GM21786 (cell line): ENCODE measurements around the gene FLAD1.

Experiments
- ATAC-seq: cut with Tn5 transposase; IDR thresholded peaks from one replicate; pipeline ENCODE4 v1.9.1; 2021; ENCODE audit not compliant: unreplicated experiment

FLAD1 gene

GRCh38 chr1:155014709-155015508, 31.8 kb downstream of the FLAD1 start:
- no peak for ATAC-seq

DNA sequence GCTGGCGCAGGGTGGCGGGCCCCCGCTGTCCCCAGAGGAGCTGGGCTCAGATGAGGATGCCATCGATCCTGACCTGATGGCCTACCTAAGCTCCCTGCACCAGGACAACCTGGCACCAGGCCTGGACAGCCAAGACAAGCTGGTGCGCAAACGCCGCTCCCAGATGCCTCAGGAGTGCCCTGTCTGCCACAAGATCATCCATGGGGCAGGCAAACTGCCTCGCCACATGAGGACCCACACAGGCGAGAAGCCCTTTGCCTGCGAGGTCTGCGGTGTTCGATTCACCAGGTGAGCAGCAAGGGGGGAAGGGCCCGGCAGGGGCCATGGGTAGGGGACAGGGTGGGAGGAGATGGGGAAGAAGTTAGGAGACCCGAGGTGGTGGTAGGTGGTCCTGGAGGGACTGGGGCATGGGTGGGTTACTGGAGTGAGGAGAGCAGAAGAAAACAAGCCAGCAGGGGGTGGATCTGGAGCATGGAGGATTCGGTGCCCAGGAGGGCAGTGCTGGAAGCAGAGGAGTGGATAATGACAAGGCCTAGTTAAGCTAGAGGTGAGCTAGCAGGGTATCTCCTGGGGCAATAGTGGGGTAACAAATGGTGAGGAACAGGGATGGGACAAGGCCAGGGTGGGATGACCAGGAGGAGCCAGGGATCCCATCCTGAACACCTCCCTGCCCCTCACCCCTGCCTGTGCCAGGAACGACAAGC, 32.5 kb downstream of the FLAD1 start:
- no peak for ATAC-seq

DNA sequence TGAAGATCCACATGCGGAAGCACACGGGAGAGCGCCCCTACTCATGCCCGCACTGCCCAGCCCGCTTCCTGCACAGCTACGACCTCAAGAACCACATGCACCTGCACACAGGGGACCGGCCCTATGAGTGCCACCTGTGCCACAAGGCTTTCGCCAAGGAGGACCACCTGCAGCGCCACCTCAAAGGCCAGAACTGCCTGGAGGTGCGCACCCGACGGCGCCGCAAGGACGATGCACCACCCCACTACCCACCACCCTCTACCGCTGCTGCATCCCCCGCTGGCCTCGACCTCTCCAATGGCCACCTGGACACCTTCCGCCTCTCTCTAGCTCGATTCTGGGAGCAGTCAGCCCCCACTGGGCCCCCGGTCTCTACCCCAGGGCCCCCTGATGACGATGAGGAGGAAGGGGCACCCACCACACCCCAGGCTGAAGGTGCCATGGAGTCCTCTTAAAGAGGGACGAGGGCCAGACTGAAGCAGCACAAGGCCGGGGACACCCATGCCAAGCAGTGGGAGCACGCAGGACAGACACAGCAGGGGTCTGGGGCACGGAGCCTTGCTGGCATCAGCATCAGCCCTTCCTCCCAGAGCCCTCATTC, 33.2 kb downstream of the FLAD1 start:
- ATAC-seq, result no peak

DNA sequence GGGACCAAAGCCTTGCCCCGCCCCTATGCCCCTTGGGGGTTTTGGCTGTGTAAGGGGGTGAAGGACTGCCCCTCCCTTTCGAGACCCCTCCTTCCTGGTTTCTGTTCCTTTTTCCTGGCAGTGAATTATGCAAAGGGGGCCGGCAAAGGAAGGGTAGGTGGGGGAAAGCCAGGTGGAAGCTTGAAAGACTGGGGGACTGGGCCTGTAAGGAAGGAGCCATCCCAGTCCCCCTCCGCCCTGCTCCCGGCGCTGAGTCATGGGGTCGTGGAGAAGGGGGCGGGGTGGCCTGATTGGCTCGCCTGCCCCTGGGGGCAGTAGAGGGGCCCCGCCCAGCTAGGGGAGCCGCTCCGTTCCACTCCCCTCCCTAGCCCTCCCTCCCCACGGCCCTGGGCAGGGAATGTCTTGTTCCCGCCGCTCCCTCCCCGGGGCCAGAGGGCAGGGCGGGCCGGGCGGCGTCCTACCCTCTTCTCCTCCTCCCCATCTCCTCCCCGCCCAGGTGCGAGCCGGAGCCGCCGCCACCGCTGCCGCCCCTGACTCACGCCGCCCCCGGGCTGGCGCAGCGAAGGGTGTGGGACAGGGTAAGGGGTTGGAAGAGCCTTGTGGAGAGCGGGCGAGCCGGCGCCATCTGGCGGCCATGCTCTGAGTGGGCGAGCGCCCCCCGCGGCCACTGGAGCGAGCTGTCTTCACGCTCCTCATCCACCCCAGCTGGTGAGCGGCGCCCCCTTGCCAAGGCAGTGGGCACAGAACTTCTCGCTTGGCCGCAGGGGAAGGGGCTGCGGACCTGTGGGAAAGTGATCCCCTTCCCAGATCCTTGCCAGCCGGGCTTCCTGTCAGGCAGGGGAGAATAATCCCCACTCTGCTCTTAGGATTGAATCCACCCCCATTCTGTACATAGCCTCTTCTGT, 34.1 kb downstream of the FLAD1 start:
- peak; percentile 67 for ATAC-seq

GRCh38 chr1:155017946-155018316, 34.8 kb downstream of the FLAD1 start:
- ATAC-seq, result no peak

- ATAC-seq, result no peak
These were observed 35.6 kb downstream of the FLAD1 start for GRCh38 chr1:155018617-155019348.

DNA sequence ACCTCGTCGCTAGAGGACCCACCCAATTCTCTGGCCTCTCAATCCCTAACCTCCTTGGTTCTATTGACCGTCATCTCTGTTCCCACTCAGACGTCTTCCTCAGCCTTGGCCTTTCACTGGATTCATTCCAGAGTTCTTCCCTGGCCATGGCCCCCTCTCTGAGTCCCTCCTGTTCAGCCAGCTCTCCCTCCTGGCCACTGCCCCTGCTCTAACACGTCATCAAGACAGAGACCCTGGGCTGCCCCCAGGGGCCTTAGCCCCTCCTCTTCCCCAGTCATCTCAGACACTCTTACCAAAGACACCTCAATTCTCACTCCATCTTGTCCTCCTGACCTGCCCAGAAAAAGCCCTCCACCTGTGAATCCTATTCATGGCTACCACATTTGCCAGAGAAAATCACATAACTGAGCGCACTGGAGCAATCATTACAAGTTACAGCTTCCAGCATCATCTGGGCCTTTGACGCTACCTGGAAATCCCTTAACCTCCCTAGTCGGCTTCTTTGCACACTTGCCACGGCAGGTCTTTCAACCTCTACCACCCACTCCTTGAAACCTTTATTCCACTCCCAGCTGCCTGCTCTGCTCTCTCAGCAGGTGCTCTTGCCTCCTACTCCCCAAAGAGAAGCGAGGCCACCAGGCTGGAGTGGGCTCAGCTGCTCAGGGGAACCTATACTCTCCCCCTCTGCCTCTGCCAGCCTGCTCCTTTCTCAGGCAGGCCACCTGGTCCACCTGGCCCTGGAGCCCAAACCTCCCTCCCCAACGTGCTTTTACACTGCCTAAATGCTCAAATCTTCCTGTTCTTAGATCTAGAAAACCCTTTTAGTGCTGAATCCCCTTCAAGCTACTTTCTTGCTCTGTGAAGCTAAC, 36.5 kb downstream of the FLAD1 start:
- no peak for ATAC-seq

DNA sequence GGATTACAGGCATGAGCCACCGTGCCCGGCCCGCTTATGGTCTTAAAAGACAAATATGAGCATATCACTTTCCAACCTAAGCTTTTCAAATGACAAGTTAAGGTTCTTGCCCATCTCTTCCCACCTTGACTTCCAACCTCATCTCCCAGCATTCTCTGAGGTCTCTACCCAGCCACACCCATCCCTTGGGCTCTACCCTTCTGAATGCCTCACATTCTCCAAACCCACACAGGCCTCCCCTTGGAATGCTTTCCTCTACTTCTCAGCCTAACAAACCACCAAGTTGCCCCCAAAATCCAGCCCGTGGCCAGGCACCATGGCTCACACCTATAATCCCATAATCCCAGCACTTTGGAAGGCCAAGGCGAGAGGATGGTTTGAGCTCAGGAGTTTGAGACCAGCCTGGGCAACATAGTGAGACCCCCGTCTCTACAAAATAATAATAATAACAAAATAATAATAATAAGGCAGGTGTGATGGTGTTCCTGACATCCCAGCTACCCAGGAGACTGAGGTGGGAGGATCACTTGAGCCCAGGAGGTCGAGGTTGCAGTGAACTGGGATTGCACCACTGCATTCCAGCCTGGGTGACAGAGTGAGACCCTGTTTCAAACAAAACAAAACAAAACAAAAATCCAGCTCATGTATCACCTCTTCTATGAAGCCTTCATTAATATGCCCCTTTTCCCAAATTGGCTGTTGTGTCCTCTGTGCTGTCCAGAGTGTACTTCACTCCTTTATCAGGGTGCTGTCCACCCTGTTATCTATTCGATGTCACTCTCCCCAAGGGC, 39.2 kb downstream of the FLAD1 start:
- no peak for ATAC-seq

GRCh38 chr1:155022927-155023236, 39.7 kb downstream of the FLAD1 start:
- no peak for ATAC-seq

- no peak for ATAC-seq
These were observed 40.5 kb downstream of the FLAD1 start for GRCh38 chr1:155023627-155024026.

- ATAC-seq, result no peak
These were observed 41.2 kb downstream of the FLAD1 start for GRCh38 chr1:155024315-155024714.

DNA sequence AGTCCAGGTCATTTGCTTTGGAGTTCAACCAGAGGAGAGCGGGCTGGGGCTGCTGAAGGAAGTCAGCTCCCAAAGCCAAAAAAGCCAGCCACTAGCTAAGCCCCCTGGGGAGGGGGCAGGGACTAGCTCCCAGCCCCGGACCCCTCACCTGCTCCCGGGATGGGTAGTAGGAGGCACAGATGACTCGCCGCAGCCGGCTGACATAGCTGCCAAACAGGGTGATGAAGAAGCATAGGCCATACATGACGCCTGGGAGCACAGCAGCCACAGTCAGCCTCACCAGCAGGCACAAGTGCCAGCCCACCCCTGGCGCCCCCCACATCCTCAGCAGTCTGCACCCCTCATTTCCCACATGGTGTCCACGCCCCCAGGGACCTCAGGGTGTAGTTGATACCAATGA, 43.0 kb downstream of the FLAD1 start:
- ATAC-seq, result no peak

DNA sequence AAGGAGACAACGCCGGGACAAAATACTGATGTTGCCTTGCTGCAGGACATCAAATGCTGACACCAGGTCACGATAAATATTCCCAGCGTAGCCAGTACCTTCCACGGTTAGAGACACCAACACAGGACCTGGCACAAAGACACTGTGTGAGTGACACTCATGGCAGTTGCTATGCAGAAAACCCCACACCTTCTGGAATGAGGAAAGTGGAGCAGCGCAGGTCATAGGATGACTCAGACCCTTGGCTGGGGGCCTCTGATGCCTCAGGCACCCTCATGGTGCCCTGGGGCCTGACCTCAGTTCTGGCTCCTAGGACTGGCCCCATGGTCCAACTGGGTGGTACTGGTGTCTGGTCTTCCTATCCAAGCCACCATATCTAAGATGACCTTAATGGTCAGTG, 43.4 kb downstream of the FLAD1 start:
- no peak for ATAC-seq

- no peak for ATAC-seq
These were observed 46.5 kb downstream of the FLAD1 start for GRCh38 chr1:155029513-155030242.

- no peak for ATAC-seq
These were observed 47.2 kb downstream of the FLAD1 start for GRCh38 chr1:155030243-155030795.

DNA sequence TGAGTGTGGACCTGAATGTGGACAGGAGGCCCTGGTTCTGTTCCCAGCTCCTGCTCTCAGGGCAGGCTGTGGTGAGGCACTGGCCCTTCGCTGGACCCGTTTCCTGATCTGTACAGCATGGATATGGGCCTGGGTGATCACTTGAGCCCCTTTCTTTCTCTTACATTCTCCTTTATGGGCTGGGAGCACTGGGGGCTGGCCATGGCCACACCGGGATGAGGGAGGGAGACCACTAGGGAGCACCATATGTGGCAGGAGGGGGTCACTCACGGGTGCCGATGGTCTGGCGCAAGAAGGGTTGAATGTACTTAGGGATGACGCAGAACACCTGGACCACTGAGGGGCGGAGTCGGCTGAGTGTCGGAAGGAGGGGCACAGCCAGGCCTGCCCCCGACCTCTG, 47.8 kb downstream of the FLAD1 start:
- ATAC-seq, result no peak

DNA sequence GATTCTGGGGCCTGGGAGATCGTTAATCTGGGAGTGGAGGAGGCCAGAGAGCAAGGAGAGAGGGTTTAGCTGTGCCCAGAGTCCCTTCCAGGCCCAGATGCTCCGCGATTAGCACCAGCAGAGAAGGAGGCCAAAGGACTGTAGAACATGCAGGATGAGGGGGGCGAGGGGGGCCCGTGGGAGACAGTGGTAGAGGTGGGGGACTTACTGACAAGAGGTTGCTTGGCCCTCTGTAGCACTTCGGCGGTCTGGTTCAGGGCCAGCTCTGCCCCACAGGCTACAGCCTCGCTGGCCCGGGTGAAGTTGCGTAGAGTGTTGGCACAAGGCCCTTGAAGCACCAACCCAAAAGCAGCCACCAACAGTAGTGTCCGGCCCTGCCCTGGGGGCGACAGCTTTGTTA, 49.7 kb downstream of the FLAD1 start:
- no peak for ATAC-seq

GRCh38 chr1:155033524-155033923, 50.4 kb downstream of the FLAD1 start, which contains the start of the genes DCST1 and DCST2:
DCST1 (plus strand) TSS chr1:155033824; CDS start chr1:155034037, 213 bp downstream.
DCST2 (minus strand) TSS chr1:155033781; CDS start chr1:155033701, 80 bp downstream.
- ATAC-seq, result no peak
